Ovary (tissue), 3 donors: ENCODE measurements around the gene IL4I1.

ENCODE experiments used
- EP300 ChIP-seq: sonication (generic); formaldehyde crosslinking; IDR thresholded peaks from one replicate; pipeline ENCODE4 v1.6.1; 2017; ENCODE audit warnings: antibody characterized with exemption
- POLR2A ChIP-seq: fragments of 450-650 bp; IDR thresholded peaks from one replicate; pipeline ENCODE4 v1.6.1; 2017; ENCODE audit warnings: antibody characterized with exemption, mild to moderate bottlenecking, moderate library complexity
- TF ChIP-seq, protein P1 (sequence below), 3 donors: fragments of 450-650 bp in 2 of 3; fragments of 200-600 bp in 1 of 3; IDR thresholded peaks; one replicate each; pipeline versions ENCODE4 v1.5.1 to v1.8.0; 2016 to 2022; ENCODE audit warnings: antibody characterized with exemption in 3 of 3, mild to moderate bottlenecking in 1 of 3
- donor health status: DM: no; HTN: no; CAD: no.

- TF ChIP-seq, protein P1, sequence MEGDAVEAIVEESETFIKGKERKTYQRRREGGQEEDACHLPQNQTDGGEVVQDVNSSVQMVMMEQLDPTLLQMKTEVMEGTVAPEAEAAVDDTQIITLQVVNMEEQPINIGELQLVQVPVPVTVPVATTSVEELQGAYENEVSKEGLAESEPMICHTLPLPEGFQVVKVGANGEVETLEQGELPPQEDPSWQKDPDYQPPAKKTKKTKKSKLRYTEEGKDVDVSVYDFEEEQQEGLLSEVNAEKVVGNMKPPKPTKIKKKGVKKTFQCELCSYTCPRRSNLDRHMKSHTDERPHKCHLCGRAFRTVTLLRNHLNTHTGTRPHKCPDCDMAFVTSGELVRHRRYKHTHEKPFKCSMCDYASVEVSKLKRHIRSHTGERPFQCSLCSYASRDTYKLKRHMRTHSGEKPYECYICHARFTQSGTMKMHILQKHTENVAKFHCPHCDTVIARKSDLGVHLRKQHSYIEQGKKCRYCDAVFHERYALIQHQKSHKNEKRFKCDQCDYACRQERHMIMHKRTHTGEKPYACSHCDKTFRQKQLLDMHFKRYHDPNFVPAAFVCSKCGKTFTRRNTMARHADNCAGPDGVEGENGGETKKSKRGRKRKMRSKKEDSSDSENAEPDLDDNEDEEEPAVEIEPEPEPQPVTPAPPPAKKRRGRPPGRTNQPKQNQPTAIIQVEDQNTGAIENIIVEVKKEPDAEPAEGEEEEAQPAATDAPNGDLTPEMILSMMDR (IDR thresholded peaks at IDR 0.05), result no peak
- TF ChIP-seq POLR2A, result no peak
- no peak for TF ChIP-seq EP300
These were observed 23.6 kb downstream of the IL4I1 start for GRCh38 chr19:49873129-49873521.
